Measurements from ENCODE around the gene SLC16A3. TPM values are rescaled to one million over a fixed set of nuclear protein-coding genes. Genes with fewer than 3 reads are reported as not detected.

SLC16A3 gene
- total RNA-seq, 1 donor from 2014 or later, result 29.8 TPM

- no peaks in the 10 kb centered on the region for H3K27me3 Mint-ChIP-seq
- H3K27ac Mint-ChIP-seq, result peak overlapping the region; percentile 72
- TF ChIP-seq, protein P1, sequence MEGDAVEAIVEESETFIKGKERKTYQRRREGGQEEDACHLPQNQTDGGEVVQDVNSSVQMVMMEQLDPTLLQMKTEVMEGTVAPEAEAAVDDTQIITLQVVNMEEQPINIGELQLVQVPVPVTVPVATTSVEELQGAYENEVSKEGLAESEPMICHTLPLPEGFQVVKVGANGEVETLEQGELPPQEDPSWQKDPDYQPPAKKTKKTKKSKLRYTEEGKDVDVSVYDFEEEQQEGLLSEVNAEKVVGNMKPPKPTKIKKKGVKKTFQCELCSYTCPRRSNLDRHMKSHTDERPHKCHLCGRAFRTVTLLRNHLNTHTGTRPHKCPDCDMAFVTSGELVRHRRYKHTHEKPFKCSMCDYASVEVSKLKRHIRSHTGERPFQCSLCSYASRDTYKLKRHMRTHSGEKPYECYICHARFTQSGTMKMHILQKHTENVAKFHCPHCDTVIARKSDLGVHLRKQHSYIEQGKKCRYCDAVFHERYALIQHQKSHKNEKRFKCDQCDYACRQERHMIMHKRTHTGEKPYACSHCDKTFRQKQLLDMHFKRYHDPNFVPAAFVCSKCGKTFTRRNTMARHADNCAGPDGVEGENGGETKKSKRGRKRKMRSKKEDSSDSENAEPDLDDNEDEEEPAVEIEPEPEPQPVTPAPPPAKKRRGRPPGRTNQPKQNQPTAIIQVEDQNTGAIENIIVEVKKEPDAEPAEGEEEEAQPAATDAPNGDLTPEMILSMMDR (conservative IDR thresholded peaks at IDR 0.05), result no peak
- H3K4me1 Mint-ChIP-seq (ENCODE audit: unreplicated experiment), result peaks cover 28% of the 10 kb centered on the region
- H3K9me3 Mint-ChIP-seq, result no peaks in the 10 kb centered on the region
- no peak overlapping the region for H3K4me3 Mint-ChIP-seq
- no peak for DNase-seq (ENCODE audit: extremely low spot score, unreplicated experiment)
- H3K36me3 Mint-ChIP-seq, result no peaks in the 10 kb centered on the region
These were observed 52.2 kb downstream of the SLC16A3 start for GRCh38 chr17:82281076-82281475.

DNA sequence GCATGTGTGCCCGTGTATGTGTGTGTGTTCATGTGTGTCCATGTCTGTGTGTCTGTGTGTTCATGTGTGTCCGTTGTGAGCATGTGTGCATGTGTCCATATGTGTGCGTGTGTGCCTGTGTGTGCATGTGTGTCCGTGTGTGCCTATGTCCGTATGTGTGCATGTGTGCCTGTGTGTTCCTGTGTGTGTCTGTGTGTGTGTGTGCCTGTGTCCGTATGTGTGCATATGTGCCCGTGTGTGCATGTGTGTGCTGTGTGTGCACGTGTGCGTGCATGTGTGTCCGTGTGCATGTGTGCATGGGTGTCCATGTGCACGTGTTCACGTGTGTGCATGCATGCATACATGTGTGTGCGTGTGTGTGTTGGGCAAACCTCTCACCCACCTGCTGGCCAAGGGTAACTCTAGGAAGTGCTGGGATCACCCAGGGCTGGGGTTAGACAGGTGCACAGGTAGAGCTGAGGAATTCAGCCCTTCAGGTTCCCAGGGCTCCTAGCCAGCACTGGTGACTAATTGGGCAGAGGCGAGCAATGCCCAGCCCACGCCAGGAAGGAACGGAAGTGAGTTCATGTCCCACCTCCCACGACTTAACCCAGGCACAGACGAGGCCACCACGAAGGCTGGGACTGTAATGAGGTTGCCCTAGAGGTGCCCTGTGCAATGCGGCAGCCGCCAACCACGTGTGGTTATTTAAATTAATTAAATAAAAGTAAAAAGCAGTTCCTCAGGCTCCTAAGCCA lies 52.8 kb downstream of the SLC16A3 start:
- no peak for DNase-seq (ENCODE audit: extremely low spot score, unreplicated experiment)
- Mint-ChIP-seq H3K27me3 (no peaks in the 10 kb centered on the region), H3K4me3 (no peak overlapping the region), H3K36me3 (no peaks in the 10 kb centered on the region), H3K9me3 (no peaks in the 10 kb centered on the region), H3K4me1 (ENCODE audit: unreplicated experiment) (peaks cover 28% of the 10 kb centered on the region), H3K27ac (peak overlapping the region; percentile 72)
- TF ChIP-seq, protein P1 (conservative IDR thresholded peaks at IDR 0.05), result no peak

DNA sequence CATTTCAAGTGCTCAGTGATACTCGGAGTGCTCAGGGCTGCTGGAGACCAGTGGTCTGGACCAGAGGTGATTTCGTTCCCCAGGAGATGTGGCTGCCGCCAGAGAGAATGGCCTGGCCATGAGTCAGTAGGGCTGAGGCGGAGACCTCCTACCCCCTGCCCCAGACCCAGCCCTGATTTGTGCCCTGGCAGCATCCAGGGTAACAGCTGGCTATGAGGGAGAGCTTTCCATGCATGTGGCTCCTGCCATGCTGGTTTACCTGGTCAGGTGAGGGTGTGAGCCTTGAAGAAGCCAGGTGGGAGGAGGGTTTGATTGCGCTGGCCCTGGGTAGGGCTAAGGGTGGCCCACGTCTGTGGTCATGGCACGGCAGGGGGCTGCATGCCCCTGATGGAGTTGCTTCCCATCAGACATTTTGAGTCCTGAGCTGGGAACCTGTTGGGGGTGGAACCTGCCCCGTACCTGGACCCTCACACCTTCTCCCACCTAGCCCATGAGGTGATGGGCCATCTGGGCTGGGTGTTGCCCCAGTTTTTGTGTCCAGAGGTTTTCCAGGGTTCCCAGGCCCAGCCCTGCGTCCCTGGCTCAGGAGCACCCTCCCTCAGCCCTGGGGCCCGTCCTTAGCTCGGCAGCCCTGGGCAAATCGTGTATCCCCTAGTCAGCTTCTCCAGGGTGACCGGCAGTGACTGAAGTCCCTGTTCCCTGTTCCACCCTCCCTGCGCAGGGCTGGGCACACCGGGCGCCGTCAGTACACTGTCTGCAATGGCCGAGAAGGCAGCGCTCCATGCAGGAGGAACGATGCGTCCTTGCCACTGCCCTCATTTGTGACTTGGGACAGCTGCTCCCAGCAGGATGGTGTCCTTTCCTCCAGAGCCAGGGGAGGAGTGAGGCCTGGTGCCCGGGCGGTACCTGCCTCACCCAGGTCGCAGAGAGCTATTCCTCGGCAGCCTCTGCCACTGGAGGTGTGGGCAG lies 53.7 kb downstream of the SLC16A3 start:
- peaks cover 20% of the 10 kb centered on the region for H3K4me1 Mint-ChIP-seq (ENCODE audit: unreplicated experiment)
- TF ChIP-seq, protein P1 (conservative IDR thresholded peaks at IDR 0.05), result no peak
- H3K36me3 Mint-ChIP-seq, result no peaks in the 10 kb centered on the region
- no peak for DNase-seq (ENCODE audit: extremely low spot score, unreplicated experiment)
- H3K27me3 Mint-ChIP-seq, result no peaks in the 10 kb centered on the region
- no peak overlapping the region for H3K4me3 Mint-ChIP-seq
- no peaks in the 10 kb centered on the region for H3K9me3 Mint-ChIP-seq
- H3K27ac Mint-ChIP-seq, result no peak overlapping the region

- Mint-ChIP-seq H3K36me3 (no peaks in the 10 kb centered on the region), H3K4me1 (ENCODE audit: unreplicated experiment) (peaks cover 21% of the 10 kb centered on the region), H3K27ac (no peak overlapping the region), H3K9me3 (no peaks in the 10 kb centered on the region), H3K4me3 (no peak overlapping the region), H3K27me3 (no peaks in the 10 kb centered on the region)
- DNase-seq (ENCODE audit: extremely low spot score, unreplicated experiment), result no peak
- TF ChIP-seq, protein P1 (conservative IDR thresholded peaks at IDR 0.05), result no peak
These were observed 54.4 kb downstream of the SLC16A3 start for GRCh38 chr17:82283208-82283749.

DNA sequence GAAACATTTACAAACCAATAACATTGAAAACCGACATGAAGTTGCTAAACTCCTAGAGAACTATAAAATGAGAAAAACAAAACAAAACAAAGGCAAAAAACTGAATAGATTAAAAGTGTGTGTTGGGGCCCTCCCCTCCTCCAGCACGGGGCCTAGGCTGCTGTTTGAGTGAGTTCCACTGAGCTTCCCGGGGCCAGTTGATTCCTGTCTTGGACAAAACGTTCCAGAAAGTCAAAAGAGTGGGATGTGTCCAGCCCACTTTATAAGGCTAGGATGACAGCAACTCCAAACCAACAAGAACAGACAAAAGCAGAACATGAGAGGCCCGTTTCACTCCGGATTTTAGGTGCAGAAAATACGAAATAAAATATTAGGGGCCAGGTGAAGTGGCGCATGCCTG lies 56.3 kb downstream of the SLC16A3 start:
- H3K4me3 Mint-ChIP-seq, result peak overlapping the region; percentile 45
- DNase-seq (ENCODE audit: extremely low spot score, unreplicated experiment), result no peak
- H3K4me1 Mint-ChIP-seq (ENCODE audit: unreplicated experiment), result peaks cover 28% of the 10 kb centered on the region
- peak overlapping the region; percentile 56 for H3K27ac Mint-ChIP-seq
- TF ChIP-seq, protein P1 (conservative IDR thresholded peaks at IDR 0.05), result no peak
- H3K27me3 Mint-ChIP-seq, result no peaks in the 10 kb centered on the region
- no peaks in the 10 kb centered on the region for H3K9me3 Mint-ChIP-seq
- H3K36me3 Mint-ChIP-seq, result no peaks in the 10 kb centered on the region

Measured in type B pancreatic cell (in vitro differentiated cells).